H1 (cell line): ENCODE measurements around the gene RPSA. TPM values are rescaled to one million over a fixed set of nuclear protein-coding genes. Genes with fewer than 3 reads are reported as not detected.
A peak's percentile ranks its signal among the peaks of the same experiment; 100 is the strongest.

ENCODE experiments used
- BACH1 ChIP-seq: IDR thresholded peaks from 2 replicates; pipeline ENCODE4 v1.6.1; 2012; ENCODE audit warnings: low read length, improper control_type of control experiment
- CBX8 ChIP-seq: fragments of 300-800, 300-1000 bp; sonication (generic); IDR thresholded peaks from 2 replicates; pipeline ENCODE4 v1.7.1; 2016; ENCODE audit warnings: low read depth, low read length, borderline replicate concordance
- EGR1 ChIP-seq: IDR thresholded peaks from 2 replicates; pipeline ENCODE4 v1.6.1; 2011; ENCODE audit warnings: low read depth, low read length, borderline replicate concordance
- JUN ChIP-seq: IDR thresholded peaks from 2 replicates; pipeline ENCODE4 v1.6.1; 2011; ENCODE audit warnings: low read depth, mild to moderate bottlenecking, improper control_type of control experiment, low read length
- PHF8 ChIP-seq: fragments of 200-600 bp; sonication (generic); conservative IDR thresholded peaks from 2 replicates; pipeline ENCODE4 v1.7.1; 2012; ENCODE audit warnings: low read depth, mild to moderate bottlenecking, inconsistent platforms, low read length, moderate library complexity
- RBBP5 ChIP-seq: IDR thresholded peaks from 2 replicates; pipeline ENCODE4 v1.7.1; 2012; ENCODE audit warnings: low read depth, mild to moderate bottlenecking, inconsistent platforms, low read length, moderate library complexity, borderline replicate concordance
- TEAD4 ChIP-seq: IDR thresholded peaks from 2 replicates; pipeline ENCODE4 v1.6.1; 2012; ENCODE audit warnings: low read depth, low read length, inconsistent platforms, mixed read lengths
- polyA plus RNA-seq, 7 experiments: library from polyadenylated mRNA; depleted of rRNA in 3 of 7; stranded (reverse) in 5 of 7; unstranded in 2 of 7; fragments of >200 nt in 5 of 7; fragments of 200-250 nt in 2 of 7; gene quantifications; 1 replicate in 5 of 7; 2 replicates in 1 of 7; 4 replicates in 1 of 7; pipeline versions ENCODE4 v1.2.1 to v1.2.3, GENCODE V29; 2011 to 2013; ENCODE audit warnings: missing spikeins in 2 of 7, mixed read lengths in 2 of 7
- total RNA-seq: library from RNA; stranded (reverse); fragmentation: NEBNext Ultra II Directional; extraction: Animal tissue kit (Norgen Biotek cat#: 25700); gene quantifications from 2 replicates; pipeline ENCODE4 v1.2.1, GENCODE V29; 2021
- TF ChIP-seq, protein P1 (sequence below), 3 experiments: IDR thresholded peaks; 1 replicate in 2 of 3; 2 replicates in 1 of 3; pipeline versions ENCODE4 v1.5.1 to v1.6.1; 2011; ENCODE audit warnings: low read length in 3 of 3, mild to moderate bottlenecking in 3 of 3, inconsistent platforms in 2 of 3, low read depth in 1 of 3, moderate library complexity in 1 of 3; ENCODE audit not compliant: insufficient read depth in 1 of 3; ENCODE audit errors: control extremely low read depth in 1 of 3

The RPSA gene
- total and polyA plus RNA-seq, 2 of the 8 experiments (the other 6 are each of a cell fraction or from before 2014, with no cell fraction given): 2,661 to 7,468 TPM

- no peak for TF ChIP-seq JUN
- no peak for TF ChIP-seq BACH1
- TF ChIP-seq RBBP5: no peak
- no peak for TF ChIP-seq PHF8
- no peak for TF ChIP-seq CBX8
- TF ChIP-seq, protein P1, sequence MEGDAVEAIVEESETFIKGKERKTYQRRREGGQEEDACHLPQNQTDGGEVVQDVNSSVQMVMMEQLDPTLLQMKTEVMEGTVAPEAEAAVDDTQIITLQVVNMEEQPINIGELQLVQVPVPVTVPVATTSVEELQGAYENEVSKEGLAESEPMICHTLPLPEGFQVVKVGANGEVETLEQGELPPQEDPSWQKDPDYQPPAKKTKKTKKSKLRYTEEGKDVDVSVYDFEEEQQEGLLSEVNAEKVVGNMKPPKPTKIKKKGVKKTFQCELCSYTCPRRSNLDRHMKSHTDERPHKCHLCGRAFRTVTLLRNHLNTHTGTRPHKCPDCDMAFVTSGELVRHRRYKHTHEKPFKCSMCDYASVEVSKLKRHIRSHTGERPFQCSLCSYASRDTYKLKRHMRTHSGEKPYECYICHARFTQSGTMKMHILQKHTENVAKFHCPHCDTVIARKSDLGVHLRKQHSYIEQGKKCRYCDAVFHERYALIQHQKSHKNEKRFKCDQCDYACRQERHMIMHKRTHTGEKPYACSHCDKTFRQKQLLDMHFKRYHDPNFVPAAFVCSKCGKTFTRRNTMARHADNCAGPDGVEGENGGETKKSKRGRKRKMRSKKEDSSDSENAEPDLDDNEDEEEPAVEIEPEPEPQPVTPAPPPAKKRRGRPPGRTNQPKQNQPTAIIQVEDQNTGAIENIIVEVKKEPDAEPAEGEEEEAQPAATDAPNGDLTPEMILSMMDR (IDR thresholded peaks at IDR 0.05; ENCODE audit: control extremely low read depth in 1 of 3, insufficient read depth in 1 of 3, low read depth in 1 of 3, low read length in 3 of 3): peak; percentile 52 to 97 (median 90)
- TF ChIP-seq TEAD4: peak; percentile 17; the same call in 1 of the 2 replicates
- TF ChIP-seq EGR1: no peak
These were observed 41.3 kb downstream of the RPSA start (continued) for GRCh38 chr3:39447637-39448483.
